ENCODE data around the gene MLXIPL. TPM values are rescaled to one million over a fixed set of nuclear protein-coding genes. Genes with fewer than 3 reads are reported as not detected.

Gene MLXIPL
- total RNA-seq, 3 donors from 2014 or later (not counting 1 experiment from before 2014, with no cell fraction given): not detected

DNA sequence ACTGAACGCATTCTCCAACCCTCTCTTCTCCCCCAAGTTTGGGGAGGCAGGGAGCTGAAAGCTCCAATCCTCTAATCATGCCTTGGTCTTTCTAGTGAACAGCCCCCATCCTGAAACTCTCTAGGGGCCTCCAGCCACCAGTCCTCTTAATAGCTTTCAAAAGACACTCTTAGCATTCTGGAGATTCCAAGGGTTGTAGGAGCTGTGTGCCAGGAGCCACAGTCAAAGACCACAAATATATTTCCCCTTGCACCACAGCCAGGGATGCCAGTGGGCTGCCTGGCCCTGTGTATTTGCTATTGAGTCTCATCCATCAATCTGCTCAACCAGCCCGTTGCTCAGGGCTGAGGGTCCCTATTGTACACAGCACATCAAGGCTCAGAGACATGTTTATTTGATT, 18.5 kb upstream of the MLXIPL start:
- Mint-ChIP-seq H3K4me1 (no peaks in the 10 kb centered on the region), H3K27me3 (ENCODE audit: low read depth in 2 of 2) (peaks cover 12 to 16% of the 10 kb centered on the region in 2 donors), H3K36me3 (no peaks in the 10 kb centered on the region), H3K27ac (no peak overlapping the region), H3K4me3 (no peak overlapping the region), H3K9me3 (no peaks in the 10 kb centered on the region)
- TF ChIP-seq, protein P1, sequence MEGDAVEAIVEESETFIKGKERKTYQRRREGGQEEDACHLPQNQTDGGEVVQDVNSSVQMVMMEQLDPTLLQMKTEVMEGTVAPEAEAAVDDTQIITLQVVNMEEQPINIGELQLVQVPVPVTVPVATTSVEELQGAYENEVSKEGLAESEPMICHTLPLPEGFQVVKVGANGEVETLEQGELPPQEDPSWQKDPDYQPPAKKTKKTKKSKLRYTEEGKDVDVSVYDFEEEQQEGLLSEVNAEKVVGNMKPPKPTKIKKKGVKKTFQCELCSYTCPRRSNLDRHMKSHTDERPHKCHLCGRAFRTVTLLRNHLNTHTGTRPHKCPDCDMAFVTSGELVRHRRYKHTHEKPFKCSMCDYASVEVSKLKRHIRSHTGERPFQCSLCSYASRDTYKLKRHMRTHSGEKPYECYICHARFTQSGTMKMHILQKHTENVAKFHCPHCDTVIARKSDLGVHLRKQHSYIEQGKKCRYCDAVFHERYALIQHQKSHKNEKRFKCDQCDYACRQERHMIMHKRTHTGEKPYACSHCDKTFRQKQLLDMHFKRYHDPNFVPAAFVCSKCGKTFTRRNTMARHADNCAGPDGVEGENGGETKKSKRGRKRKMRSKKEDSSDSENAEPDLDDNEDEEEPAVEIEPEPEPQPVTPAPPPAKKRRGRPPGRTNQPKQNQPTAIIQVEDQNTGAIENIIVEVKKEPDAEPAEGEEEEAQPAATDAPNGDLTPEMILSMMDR (IDR thresholded peaks at IDR 0.05): no peak
- Histone ChIP-seq H3K4me1 (ENCODE audit: control insufficient read depth, insufficient read depth, low read length) (no peaks in the 10 kb centered on the region), H3K9me3 (ENCODE audit: control insufficient read depth, insufficient read depth, low read length) (no peaks in the 10 kb centered on the region), H3K27ac (ENCODE audit: low read length) (no peak overlapping the region), H3K36me3 (ENCODE audit: control insufficient read depth, insufficient read depth, low read length) (no peaks in the 10 kb centered on the region), H3K4me3 (ENCODE audit: low read length) (no peak overlapping the region), H3K27me3 (ENCODE audit: control insufficient read depth, insufficient read depth, low read length) (peaks cover 9% of the 10 kb centered on the region)
- DNase-seq (no peak), ATAC-seq (no peak)
- intact Hi-C loops (cut with micrococcal nuclease): no loop called here
- WGBS (ENCODE audit: insufficient coverage): 76% methylated on average over 2 of the region's 2 CpGs

DNA sequence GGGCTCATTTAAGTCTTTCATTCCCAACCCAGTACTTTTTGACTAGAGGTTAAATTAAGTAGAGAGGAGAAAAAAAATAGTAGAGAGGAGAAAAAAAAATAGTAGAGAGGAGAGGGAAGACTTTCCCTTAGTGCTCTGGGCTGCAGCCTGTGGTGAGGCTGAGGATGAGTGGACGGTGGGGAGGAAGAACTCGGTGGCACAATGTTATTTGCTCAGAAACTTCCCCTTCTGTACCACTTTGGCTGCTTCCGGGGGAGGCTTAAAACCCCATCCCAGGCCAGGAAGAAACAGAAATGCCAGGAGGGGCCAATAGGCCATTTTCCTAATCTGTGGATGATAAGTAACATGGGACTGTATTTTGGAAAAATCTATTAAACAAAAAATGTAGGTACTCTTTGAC, 14.6 kb upstream of the MLXIPL start:
- H3K27ac Mint-ChIP-seq: no peak overlapping the region
- no peaks in the 10 kb centered on the region for H3K9me3 Mint-ChIP-seq
- 8% methylated on average over 2 of the region's 3 CpGs for WGBS (ENCODE audit: insufficient coverage)
- no peaks in the 10 kb centered on the region for H3K9me3 ChIP-seq (ENCODE audit: control insufficient read depth, insufficient read depth, low read length)
- no peaks in the 10 kb centered on the region for H3K36me3 Mint-ChIP-seq
- no peaks in the 10 kb centered on the region for H3K4me1 ChIP-seq (ENCODE audit: control insufficient read depth, insufficient read depth, low read length)
- H3K4me3 ChIP-seq (ENCODE audit: low read length): no peak overlapping the region
- DNase-seq (no peak), ATAC-seq (no peak)
- H3K4me3 Mint-ChIP-seq: no peak overlapping the region
- no peak overlapping the region for H3K27ac ChIP-seq (ENCODE audit: low read length)
- peaks cover 3% of the 10 kb centered on the region for H3K27me3 ChIP-seq (ENCODE audit: control insufficient read depth, insufficient read depth, low read length)
- intact Hi-C loops (cut with micrococcal nuclease): no loop called here
- no peaks in the 10 kb centered on the region for H3K4me1 Mint-ChIP-seq
- peaks cover 10 to 13% of the 10 kb centered on the region in 2 donors for H3K27me3 Mint-ChIP-seq (ENCODE audit: low read depth in 2 of 2)
- TF ChIP-seq, protein P1 (IDR thresholded peaks at IDR 0.05): no peak
- H3K36me3 ChIP-seq (ENCODE audit: control insufficient read depth, insufficient read depth, low read length): no peaks in the 10 kb centered on the region

DNA sequence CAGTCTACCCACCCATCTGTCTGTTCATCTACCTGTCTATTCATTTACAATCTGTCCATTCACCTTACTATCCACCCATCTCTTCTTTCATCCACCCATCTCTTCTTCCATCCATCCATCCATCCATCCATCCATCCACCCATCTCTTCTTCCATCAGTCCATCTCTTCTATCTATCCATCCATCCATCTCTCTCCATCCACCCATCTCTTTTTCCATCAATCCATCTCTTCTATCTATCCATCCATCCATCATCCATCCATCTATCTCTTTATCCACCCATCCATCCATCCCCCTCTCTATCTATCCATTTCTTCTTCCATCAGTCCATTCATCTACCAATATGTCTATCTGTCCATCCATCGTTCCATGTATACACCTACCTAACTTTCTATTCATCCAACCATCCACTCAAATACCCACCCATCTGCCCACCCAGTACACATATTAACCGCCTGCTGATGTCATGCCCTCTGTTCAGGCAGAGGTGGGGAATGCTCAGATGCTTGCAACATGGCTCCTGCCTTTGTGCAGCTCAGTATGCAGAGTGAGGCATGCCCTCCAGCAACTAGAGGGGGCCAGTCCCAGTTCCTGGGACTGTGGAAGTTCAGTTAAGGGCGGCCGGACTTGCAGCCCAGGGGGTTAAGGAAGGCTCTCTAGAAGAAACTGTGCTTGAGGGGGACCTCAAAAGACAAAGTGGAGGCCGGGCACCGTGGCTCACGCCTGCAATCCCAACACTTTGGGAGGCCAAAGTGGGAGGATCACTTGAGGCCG, 11.3 kb upstream of the MLXIPL start:
- 89% methylated on average over 8 of the region's 8 CpGs for WGBS (ENCODE audit: insufficient coverage)
- no peaks in the 10 kb centered on the region for H3K36me3 ChIP-seq (ENCODE audit: control insufficient read depth, insufficient read depth, low read length)
- Mint-ChIP-seq H3K27me3 (ENCODE audit: low read depth in 2 of 2) (peaks cover 24 to 29% of the 10 kb centered on the region in 2 donors), H3K27ac (no peak overlapping the region), H3K4me3 (no peak overlapping the region), H3K9me3 (no peaks in the 10 kb centered on the region), H3K36me3 (no peaks in the 10 kb centered on the region), H3K4me1 (no peaks in the 10 kb centered on the region)
- no peaks in the 10 kb centered on the region for H3K9me3 ChIP-seq (ENCODE audit: control insufficient read depth, insufficient read depth, low read length)
- ATAC-seq (no peak), DNase-seq (no peak)
- no peaks in the 10 kb centered on the region for H3K27me3 ChIP-seq (ENCODE audit: control insufficient read depth, insufficient read depth, low read length)
- H3K27ac ChIP-seq (ENCODE audit: low read length): no peak overlapping the region
- intact Hi-C loops (cut with micrococcal nuclease): no loop called here
- no peak overlapping the region for H3K4me3 ChIP-seq (ENCODE audit: low read length)
- no peaks in the 10 kb centered on the region for H3K4me1 ChIP-seq (ENCODE audit: control insufficient read depth, insufficient read depth, low read length)
- TF ChIP-seq, protein P1 (IDR thresholded peaks at IDR 0.05): no peak

DNA sequence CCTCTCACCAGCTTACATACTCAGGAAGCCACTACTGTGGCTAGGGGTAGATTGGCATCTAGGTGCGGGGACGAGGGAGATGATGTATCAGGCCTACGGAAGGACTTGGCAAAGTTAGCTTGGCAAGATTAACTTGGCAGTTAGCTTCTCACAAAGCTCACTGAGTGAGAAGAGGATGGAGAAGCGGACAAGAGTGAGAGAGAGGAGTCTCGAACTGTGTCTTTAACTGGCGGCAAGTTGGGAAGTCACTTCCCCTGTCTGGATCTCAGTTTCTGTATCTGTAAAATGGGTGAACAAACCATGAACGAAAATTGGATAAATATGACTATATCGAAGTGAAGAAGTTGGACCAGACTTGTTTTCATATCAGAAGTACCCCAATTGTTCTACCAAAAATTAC, 9.5 kb upstream of the MLXIPL start:
- Histone ChIP-seq H3K27ac (ENCODE audit: low read length) (no peak overlapping the region), H3K4me3 (ENCODE audit: low read length) (no peak overlapping the region), H3K4me1 (ENCODE audit: control insufficient read depth, insufficient read depth, low read length) (no peaks in the 10 kb centered on the region), H3K36me3 (ENCODE audit: control insufficient read depth, insufficient read depth, low read length) (no peaks in the 10 kb centered on the region), H3K27me3 (ENCODE audit: control insufficient read depth, insufficient read depth, low read length) (peaks cover 3% of the 10 kb centered on the region), H3K9me3 (ENCODE audit: control insufficient read depth, insufficient read depth, low read length) (no peaks in the 10 kb centered on the region)
- TF ChIP-seq, protein P1 (IDR thresholded peaks at IDR 0.05): no peak
- ATAC-seq (no peak), DNase-seq (no peak)
- Mint-ChIP-seq H3K36me3 (no peaks in the 10 kb centered on the region), H3K4me1 (no peaks in the 10 kb centered on the region), H3K27ac (no peak overlapping the region), H3K9me3 (no peaks in the 10 kb centered on the region), H3K4me3 (no peak overlapping the region), H3K27me3 (ENCODE audit: low read depth in 2 of 2) (peaks cover 31 to 33% of the 10 kb centered on the region in 2 donors)
- intact Hi-C loops (cut with micrococcal nuclease): no loop called here
- 81% methylated on average over 8 of the region's 8 CpGs for WGBS (ENCODE audit: insufficient coverage)

Data from natural killer cell (primary cell).